NCI-H345 treated with DMSO at 0.1 percent for 48 hours (cell line): ENCODE results near the gene CTCF.

Source experiments
- DNase-seq: peaks from one replicate; lab custom pipeline; 2025; ENCODE audit not compliant: unreplicated experiment; lab: John Stamatoyannopoulos, UW

Gene CTCF

DNA sequence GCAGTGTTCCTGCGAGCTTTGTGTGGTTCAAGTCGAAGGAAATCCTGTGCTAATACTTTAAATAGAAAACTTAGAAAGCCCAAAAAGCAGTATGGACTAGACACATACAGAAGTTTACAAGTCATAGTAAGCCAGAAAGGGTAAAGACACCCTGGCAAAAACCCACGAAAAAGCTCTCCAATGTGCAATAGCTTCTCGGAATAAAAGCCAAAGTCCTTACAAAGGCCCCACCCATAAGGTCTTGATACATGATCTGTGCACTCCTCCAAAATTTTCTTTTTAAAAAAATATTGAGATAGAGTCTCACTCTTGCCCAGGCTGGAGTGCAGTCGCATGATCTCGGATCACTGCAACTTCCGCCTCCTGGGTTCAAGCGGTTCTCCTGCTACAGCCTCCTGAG lies 114.6 kb downstream of the CTCF start:
- no peak for DNase-seq

GRCh38 chr16:67677712-67678111 lies 115.4 kb downstream of the CTCF start:
- DNase-seq: no peak

- no peak for DNase-seq
Observed at GRCh38 chr16:67678354-67679023, 116.2 kb downstream of the CTCF start.

DNA sequence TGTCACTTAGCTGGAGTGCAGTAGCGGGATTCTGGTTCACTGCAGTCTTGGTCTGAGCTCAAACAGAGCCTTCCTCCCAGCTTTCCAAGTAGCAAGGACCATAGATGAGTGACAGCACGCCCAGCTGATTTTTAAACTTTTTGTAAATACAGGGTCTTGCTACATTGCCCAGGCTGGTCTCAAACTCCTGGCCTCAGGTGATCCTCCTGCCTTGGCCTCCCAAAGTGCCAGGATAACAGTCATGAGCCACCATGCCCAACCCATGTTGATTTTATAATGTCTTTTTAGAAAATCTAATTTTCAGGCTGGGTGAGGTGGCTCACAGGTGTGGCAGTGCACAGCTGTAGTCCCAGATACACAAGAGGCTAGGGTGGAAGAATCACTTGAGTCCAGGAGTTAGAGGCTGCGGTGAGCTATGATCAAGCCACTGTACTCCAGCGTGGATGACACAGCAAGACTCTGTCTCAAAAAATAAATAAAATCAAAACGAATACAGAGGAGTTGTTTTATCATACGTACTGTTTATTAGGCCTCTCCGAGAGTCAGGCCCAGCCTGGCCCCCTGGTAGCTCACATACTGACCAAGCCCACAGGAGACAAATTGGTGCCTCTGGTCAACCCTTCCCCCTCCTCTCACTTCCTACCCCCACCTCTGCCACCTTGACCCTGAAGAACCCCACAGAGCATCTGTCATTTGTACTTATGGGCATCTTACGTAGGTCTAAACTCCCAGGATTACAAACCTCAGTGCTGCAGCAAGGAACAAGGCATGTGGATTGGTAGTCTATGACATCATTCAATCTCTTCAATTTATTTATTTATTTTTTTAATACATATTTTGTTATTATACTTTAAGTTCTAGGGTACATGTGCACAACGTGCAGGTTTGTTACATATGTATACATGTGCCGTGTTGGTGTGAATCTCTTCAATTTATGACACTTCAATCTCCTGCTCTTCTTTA lies 117.9 kb downstream of the CTCF start:
- DNase-seq: no peak

DNA sequence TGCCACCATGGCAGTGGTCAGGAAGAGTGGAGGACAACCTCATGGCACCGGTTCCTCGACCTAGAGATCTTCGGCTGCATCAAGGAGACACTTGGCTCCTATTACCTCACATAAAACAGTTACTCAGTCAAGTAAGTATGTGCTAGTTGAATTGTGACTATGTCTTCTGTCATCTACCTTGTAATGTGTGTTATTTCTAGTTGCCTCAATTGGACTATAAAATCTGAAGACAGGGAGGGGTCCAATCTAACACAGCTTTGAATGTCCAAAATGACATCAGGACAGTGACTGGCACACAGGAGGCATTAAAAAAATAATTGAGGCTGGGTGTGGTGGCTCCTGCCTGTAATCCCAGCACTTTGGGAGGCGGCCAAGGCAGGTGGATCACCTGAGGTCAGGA lies 121.4 kb downstream of the CTCF start:
- no peak for DNase-seq

DNA sequence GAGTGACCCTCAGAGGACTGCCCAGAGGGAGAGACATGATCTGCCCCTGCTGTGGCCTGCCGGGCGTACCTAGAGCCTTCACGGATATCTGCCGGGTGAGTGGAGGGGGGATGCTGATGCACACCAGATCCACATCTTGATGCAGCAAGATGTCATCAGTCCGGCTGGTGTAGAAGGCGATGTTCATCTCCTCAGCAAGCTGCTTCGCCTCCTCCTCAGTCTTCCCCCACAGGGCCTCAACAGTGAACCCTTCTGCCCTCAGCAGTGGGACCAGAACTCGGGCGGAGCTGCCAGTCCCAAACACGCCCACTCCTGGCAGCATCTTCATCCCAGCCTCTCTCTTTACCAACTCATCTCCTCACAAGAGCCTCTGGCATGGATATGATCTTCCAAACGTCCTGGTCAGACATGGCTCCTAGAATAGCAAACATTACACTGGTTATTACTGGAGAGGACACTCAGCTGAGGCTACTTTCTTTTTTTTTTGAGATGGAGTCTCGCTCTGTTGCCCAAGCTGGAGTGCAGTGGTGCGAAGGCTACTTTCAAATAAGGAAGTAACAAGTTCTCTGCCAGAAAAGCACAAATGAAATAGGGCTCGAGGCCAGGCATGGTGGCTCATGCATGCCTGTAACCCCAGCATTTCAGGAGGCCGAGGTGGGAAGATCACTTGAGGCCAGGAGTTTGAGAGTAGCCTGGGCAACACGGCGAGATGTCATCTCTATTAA lies 123.2 kb downstream of the CTCF start:
- no peak for DNase-seq
